HG02840 (cell line): ENCODE data around the gene MEP1A.
"Not testable (repeated sequence)": the region's sequence is repeated elsewhere in the genome, so short reads cannot be mapped to it uniquely, and the experiment has no call there.

Source experiments
- ATAC-seq: cut with Tn5 transposase; IDR thresholded peaks from one replicate; pipeline ENCODE4 v1.9.1; 2021; ENCODE audit warnings: mild to moderate bottlenecking, moderate library complexity, moderate number of reproducible peaks; ENCODE audit not compliant: unreplicated experiment, low FRiP score

The MEP1A gene

GRCh38 chr6:46819561-46819960, 26.4 kb downstream of the MEP1A start:
- ATAC-seq: no peak

- no peak for ATAC-seq
These were observed 28.3 kb downstream of the MEP1A start for GRCh38 chr6:46821458-46821881.

- no peak for ATAC-seq
These were observed 35.8 kb downstream of the MEP1A start for GRCh38 chr6:46828939-46829338.

DNA sequence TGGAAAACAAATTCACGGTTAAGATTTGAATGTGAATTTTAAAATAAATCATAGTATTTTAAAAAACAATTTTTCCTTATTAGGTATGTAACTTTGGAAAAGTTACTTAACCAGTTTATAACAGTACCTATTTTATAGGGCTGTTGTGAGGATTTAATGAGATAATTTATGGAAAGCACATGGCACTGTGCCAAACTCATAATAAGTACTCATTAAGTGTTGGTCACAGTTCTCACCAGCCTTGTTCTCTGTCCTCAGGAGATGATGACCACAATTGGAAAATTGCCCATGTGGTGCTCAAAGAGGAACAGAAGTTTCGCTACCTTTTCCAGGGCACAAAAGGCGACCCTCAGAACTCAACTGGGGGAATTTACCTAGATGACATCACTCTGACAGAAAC, 39.6 kb downstream of the MEP1A start:
- no peak for ATAC-seq

- ATAC-seq: not testable (repeated sequence)
These were observed 41.2 kb downstream of the MEP1A start for GRCh38 chr6:46834257-46834916.

DNA sequence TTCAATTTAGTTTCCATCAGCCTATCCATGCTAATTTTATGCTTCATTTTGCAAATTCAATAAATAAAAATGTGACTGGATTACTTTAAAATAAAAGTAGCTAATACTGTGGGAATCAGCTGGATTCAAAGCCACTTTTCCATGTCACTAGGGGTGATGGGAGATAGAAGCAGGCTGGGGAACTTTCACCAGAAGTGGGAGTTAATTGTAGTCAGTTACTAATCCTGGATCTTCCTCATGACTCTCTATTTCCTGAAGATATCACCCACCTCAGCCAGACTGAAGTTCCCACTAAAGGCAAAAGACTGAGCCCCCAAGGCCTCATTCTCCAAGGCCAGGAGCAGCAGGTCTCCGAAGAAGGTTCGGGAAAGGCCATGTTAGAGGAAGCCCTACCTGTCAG, 41.8 kb downstream of the MEP1A start:
- ATAC-seq: not testable (repeated sequence)

- no peak for ATAC-seq
These were observed 44.8 kb downstream of the MEP1A start for GRCh38 chr6:46838033-46838432.

DNA sequence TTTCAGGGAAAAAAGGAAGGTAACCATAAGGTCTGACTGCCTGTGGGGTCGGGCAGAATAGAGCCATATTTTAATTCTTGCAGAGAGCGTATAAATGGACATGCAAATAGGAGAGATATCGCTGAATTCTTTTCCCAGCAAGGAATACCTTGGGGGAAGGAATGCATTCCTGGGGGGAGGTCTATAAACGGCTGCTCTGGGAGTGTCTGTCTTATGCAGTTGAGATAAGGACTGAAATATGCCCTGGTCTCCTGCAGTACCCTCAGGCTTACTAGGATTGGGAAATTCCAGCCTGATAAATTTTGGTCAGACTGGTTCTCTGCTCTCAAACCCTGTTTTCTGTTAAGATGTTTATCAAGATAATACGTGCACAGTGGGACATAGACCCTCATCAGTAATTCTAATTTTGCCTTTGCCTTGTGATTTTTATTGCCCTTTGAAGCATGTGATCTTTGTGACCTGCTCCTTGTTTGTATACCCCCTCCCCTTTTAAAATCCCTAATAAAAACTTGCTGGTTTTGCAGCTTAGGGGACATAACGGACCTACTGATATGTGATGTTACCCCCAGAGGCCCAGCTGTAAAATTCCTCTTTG, 49.2 kb downstream of the MEP1A start:
- not testable (repeated sequence) for ATAC-seq

DNA sequence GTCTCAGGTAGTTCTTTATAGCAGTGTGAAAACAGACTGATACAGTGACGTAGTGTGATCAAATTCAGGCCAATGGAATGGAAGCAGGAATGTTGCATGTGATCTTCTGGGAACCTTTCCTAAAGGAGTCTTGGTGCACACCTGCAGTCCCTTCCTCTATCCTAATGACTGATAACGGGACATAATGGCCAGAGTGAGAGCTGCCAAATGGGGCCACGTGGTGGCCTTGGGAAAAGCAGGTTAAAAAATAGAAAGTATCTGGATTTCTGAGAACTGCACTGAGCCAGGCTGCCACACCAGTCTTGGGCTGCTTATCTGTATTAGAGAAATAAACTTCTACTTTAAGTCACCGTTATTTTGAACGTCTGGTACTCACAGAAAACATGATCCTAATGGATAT, 51.9 kb downstream of the MEP1A start:
- ATAC-seq: no peak

GRCh38 chr6:46848684-46849360, 55.6 kb downstream of the MEP1A start:
- ATAC-seq: peak; percentile 75

DNA sequence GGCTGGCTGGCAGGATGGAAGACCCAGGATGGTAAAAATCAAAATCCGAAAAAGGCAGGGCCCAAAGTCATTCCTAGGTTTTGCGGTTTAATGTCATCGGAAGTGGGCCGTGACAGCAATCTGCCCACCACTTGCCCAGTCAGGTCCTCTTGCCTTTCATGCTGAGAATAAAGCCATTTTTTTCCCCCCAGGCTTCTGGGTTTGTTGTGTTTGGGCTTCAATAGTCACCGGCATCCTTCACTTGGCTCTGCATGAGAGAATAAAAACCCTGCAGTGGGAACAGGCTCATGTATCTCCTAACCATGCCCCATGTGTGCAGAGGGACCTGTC, 56.1 kb downstream of the MEP1A start:
- no peak for ATAC-seq

- no peak for ATAC-seq
These were observed 57.6 kb downstream of the MEP1A start for GRCh38 chr6:46850792-46851191.

GRCh38 chr6:46851576-46851975, 58.4 kb downstream of the MEP1A start:
- not testable (repeated sequence) for ATAC-seq

DNA sequence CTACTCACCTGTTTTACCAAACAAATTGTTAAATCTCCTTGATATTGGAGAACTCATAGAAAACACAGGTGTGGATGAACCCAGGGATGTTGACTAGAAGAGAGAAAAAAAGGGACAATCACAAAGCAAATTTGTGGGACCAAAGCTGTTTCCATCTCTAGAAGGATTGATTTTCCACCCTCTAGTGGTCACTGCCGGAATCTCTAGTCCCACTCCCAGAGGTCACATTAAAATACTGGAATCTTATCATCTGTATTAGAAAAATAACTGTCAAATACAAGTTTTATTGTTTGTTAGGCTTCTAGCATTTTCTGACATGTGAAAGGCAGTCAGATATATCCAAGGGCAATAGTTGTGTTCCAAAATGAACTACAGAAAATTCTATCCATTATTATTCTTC, 62.8 kb downstream of the MEP1A start:
- not testable (repeated sequence) for ATAC-seq

GRCh38 chr6:46862381-46862780, 69.2 kb downstream of the MEP1A start:
- no peak for ATAC-seq

- no peak for ATAC-seq
These were observed 70.6 kb downstream of the MEP1A start for GRCh38 chr6:46863791-46864190.

GRCh38 chr6:46865221-46865620, 72.0 kb downstream of the MEP1A start:
- no peak for ATAC-seq

GRCh38 chr6:46867411-46867810, 74.2 kb downstream of the MEP1A start:
- no peak for ATAC-seq

DNA sequence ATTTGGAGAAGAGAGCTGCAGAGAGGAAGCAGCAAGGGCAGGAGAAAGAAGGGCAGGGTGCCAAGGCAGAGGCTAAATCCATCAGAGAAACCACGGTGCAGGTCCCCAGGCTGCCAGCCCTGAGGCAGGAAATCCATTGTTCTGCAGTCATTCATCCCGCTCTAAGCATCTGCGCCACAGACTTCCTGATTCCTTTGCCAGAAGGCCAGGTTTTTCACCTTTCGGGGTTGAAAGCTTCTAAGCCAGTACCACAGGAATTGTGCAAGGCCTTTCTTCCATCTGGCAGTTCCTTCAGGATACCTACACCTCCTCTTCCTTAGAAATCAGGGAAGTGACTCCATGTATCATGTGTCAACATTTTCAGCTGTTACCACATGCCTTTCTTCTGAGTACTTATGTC, 82.9 kb downstream of the MEP1A start:
- no peak for ATAC-seq

GRCh38 chr6:46879003-46879402, 85.8 kb downstream of the MEP1A start:
- no peak for ATAC-seq

GRCh38 chr6:46882645-46883044, 89.5 kb downstream of the MEP1A start:
- ATAC-seq: no peak

GRCh38 chr6:46888031-46888430, 94.8 kb downstream of the MEP1A start:
- no peak for ATAC-seq
